Rectal smooth muscle tissue (tissue), 1 donor: ENCODE data around the gene HAGHL.
A peak's percentile ranks its signal among the peaks of the same experiment; 100 is the strongest.

Experiments
- H3K27ac ChIP-seq: one replicate; pipeline ENCODE4 v1.7.0; 2013; ENCODE audit warnings: low read depth, low read length, inconsistent platforms
- H3K27me3 ChIP-seq: one replicate; pipeline ENCODE4 v1.7.0; 2013; ENCODE audit warnings: low read length; ENCODE audit not compliant: control insufficient read depth, insufficient read depth
- H3K36me3 ChIP-seq: one replicate; pipeline ENCODE4 v1.7.0; 2013; ENCODE audit warnings: low read length; ENCODE audit not compliant: control insufficient read depth, insufficient read depth
- H3K4me1 ChIP-seq: one replicate; pipeline ENCODE4 v1.7.0; 2013; ENCODE audit warnings: low read length; ENCODE audit not compliant: control insufficient read depth, insufficient read depth
- H3K4me3 ChIP-seq: one replicate; pipeline ENCODE4 v1.7.0; 2013; ENCODE audit warnings: low read length
- H3K9ac ChIP-seq: one replicate; pipeline ENCODE4 v1.7.0; 2013; ENCODE audit warnings: low read length

HAGHL gene, protein sequence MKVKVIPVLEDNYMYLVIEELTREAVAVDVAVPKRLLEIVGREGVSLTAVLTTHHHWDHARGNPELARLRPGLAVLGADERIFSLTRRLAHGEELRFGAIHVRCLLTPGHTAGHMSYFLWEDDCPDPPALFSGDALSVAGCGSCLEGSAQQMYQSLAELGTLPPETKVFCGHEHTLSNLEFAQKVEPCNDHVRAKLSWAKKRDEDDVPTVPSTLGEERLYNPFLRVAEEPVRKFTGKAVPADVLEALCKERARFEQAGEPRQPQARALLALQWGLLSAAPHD

DNA sequence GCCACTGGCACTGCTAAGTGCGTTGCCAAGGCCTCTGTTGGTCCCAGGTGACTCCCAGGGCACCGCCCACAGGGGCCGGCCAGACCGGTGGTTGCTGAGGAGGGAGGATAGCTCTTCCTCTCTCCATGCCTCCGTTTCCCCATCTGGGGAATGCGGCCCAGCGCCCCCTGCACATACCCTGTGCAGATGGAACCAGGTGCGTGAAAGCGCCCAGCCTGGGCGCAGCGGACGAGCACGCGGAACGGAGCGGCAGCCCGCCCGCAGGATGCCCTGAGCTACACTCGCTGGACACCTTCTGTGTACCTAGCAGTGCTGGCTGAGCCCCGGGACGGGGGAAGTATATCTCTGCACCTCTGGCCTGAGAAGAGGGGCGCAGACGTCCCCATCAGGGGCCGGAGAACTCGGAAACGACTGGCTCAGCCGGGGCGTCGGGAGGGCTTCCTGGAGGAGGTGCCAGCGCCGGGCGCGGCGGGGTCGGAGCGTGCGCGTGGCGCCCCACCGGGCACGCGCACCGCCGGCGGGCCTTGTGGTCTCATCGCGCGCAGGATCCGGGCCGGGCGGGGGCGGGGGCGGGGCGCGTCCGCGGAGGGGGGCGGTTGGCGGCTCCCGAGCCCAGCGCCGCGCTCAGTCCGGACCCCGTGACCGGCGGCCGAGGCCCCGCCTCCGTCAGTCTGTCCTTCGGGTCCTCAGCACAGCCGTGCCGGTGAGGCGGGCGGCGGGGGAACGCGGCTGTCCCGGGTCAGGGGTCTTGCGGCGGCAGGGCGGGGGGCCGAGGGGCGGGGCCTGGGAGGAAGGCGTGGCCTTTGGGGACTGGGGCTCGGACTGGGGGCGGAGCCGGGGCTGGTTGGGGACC, at the start of gene HAGHL, which contains the start of gene CCDC78:
Gene HAGHL, plus strand, starts transcription at position 669 of the 853 bp plus-strand sequence. CDS start 404 bp downstream, outside the sequence.
Gene CCDC78, minus strand, starts transcription at position 6 of the 853 bp plus-strand sequence. CDS start 76 bp downstream, outside the sequence.
- no peak within 1 kb of the TSS for H3K9ac ChIP-seq
- H3K36me3 ChIP-seq: no peaks in the 10 kb centered on the region
- peaks cover 17% of the 10 kb centered on the region for H3K27me3 ChIP-seq
- peak within 1 kb of the TSS; percentile 59 for H3K4me3 ChIP-seq
- H3K27ac ChIP-seq: no peak within 1 kb of the TSS
- H3K4me1 ChIP-seq: no peaks in the 10 kb centered on the region

DNA sequence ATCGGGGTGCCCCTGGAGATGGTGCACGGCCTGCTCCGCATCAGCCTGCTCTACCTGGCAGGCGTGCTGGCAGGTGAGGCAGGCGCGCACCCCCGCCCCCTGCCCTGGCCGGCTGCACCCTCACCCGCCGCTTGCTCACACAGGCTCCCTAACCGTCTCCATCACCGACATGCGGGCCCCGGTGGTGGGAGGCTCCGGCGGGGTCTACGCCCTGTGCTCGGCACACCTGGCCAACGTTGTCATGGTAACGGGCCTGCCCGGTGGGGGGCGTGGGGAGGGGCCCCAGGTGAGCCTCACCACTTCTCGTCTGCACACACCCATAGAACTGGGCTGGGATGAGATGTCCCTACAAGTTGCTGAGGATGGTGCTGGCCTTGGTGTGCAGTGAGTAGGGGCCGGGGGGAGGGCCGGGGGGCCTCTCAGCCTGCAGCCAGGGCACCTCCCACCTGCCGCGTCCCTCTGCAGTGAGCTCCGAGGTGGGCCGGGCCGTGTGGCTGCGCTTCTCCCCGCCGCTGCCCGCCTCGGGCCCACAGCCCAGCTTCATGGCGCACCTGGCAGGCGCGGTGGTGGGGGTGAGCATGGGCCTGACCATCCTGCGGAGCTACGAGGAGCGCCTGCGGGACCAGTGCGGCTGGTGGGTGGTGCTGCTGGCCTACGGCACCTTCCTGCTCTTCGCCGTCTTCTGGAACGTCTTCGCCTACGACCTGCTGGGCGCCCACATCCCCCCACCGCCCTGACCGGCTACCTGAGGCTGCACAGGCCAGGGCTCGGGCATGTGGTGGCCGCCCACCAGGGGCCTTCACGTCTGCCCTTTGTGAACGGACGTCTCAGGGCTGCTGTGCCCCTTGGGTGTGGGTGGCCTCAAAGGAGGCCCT, 49.4 kb upstream of the HAGHL start:
- no peaks in the 10 kb centered on the region for H3K27me3 ChIP-seq
- peaks cover 15% of the 10 kb centered on the region for H3K36me3 ChIP-seq
- H3K4me1 ChIP-seq: peaks cover 14% of the 10 kb centered on the region
- H3K27ac ChIP-seq: no peak overlapping the region
- H3K9ac ChIP-seq: no peak overlapping the region
- H3K4me3 ChIP-seq: no peak overlapping the region

DNA sequence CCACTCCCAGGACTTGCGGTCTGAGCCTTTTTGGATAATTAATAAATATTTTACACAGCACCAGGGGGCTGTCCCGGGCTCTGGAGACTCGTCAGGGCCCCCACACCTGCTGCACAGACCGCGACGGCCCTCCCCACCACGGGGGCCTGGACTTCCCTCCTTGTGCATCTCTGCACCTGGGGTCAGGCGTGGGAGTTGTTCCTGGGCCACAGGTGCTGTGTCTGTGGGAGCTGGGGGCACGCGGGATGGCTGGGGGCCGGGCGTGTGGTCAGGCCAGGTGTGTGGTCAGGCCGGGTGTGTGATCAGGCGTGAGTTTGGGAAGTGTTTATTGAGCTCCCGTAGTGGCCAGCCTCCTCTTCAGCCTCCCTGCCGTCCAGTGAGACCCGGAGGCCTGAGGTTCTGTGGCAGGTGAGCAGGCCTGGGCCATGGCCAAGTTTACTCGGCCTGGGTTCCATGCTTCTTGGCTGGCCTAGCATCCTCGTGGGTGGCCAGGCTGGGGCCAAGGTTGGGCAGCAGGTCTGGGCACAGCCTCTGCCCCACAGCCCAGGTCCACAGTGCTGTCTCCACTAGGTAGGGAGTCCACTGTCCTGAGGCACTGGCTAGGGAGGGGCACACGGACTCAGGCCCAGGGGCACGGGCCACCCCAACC, 48.6 kb upstream of the HAGHL start:
- no peak overlapping the region for H3K4me3 ChIP-seq
- no peak overlapping the region for H3K9ac ChIP-seq
- H3K36me3 ChIP-seq: peaks cover 15% of the 10 kb centered on the region
- peaks cover 16% of the 10 kb centered on the region for H3K4me1 ChIP-seq
- no peaks in the 10 kb centered on the region for H3K27me3 ChIP-seq
- no peak overlapping the region for H3K27ac ChIP-seq

DNA sequence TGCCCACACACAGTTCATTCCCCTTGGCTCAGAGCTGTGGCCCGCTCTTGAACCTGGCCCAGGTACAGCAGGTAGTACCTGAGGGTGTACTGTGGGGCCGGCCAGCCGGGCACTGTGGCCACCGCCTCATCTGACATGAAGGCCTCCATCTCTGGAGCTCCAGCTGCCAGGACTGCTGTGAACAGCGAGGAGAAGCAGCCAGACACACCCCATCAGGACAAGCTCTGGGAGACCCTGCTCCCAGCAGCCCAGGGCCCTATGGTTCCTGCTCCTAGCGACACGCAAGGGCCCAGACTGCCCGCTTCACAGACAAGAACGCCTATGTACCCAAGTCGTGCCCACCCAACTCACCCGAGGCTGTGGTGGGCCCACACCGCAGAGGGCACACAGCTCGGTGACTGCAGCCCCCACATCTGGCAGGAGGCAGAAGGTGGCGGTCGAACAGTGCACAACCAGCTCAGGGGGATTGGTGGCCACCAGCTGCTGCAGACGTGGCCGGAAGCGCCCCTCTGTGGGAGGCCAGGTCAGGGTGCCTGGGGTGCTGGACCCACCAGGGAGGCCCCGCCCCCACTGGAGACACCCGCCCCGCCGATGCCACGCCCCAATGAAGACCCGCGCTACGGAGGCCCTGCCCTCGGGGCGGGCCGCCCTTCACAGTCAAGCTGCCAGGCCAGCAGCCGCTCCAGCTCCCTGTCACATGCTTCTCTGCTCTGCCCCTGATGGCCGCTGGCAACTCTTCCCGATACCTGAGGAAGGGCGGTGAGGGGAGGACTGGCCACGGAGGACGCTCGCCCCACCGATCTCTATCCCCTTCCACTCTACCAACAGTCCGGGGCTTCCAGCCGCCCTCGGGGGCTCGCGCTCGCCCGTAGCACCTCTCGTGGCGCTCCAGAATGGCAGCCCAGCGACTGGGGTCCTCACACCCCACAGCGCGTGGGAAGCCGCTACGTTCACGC, 47.8 kb upstream of the HAGHL start:
- H3K4me3 ChIP-seq: peak overlapping the region; percentile 77
- H3K27ac ChIP-seq: peak overlapping the region; percentile 70
- H3K9ac ChIP-seq: no peak overlapping the region
- peaks cover 19% of the 10 kb centered on the region for H3K4me1 ChIP-seq
- no peaks in the 10 kb centered on the region for H3K27me3 ChIP-seq
- H3K36me3 ChIP-seq: peaks cover 15% of the 10 kb centered on the region

DNA sequence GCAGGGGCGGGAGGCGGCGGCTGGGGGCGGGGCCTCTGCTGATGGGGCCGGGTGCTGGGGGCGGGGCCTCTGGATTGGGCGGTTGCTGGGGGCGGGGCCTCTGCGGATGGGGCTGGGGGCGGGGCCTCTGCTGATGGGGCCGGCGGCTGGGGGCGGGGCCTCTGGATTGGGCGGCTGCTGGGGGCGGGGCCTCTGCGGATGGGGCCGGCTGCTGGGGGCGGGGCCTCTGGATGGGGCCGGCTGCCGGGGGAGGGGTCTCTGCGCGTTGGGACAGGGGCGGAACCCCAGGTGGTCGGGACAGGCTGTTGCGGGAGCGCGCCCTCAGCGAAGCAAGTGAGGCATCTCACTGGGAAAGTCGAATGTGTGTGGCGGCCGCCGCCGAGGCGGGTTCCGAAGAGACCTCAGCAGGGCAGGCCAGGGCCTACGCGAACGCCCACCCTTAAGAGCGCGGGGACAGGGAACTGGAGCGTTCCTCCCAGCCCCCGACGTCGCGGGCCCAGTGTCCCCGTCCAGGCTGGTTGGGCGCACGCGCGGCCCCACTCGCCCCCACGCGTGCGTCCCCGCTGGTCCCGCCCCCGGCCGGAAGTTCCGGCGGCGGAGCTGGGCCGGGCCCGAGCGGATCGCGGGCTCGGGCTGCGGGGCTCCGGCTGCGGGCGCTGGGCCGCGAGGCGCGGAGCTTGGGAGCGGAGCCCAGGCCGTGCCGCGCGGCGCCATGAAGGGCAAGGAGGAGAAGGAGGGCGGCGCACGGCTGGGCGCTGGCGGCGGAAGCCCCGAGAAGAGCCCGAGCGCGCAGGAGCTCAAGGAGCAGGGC, 46.9 kb upstream of the HAGHL start, which contains the start of gene STUB1:
Gene STUB1, plus strand, starts transcription at position 597 of the 811 bp plus-strand sequence. Its CDS starts 116 bp downstream, at position 713.
- Histone ChIP-seq H3K4me3 (peak within 1 kb of the TSS; percentile 77), H3K27me3 (no peaks in the 10 kb centered on the region), H3K9ac (peak within 1 kb of the TSS; percentile 75), H3K36me3 (peaks cover 15% of the 10 kb centered on the region), H3K4me1 (peaks cover 18% of the 10 kb centered on the region), H3K27ac (peak within 1 kb of the TSS; percentile 82)

DNA sequence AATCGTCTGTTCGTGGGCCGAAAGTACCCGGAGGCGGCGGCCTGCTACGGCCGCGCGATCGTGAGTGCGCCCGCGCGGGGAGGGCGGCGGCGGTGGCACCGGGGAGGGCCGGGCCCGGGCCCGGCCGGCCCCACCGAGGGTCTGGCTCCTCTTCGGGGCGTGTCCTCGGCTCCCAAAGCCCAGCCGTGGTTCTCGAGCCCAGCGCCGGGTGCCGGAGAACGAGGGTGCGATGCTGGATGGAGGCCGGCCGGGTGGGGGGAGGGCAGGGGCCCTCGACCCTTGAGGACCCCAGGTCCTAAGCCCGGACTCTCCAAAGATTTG, 46.3 kb upstream of the HAGHL start:
- Histone ChIP-seq H3K27ac (peak overlapping the region; percentile 82), H3K4me3 (peak overlapping the region; percentile 66), H3K36me3 (peaks cover 15% of the 10 kb centered on the region), H3K4me1 (peaks cover 15% of the 10 kb centered on the region), H3K27me3 (no peaks in the 10 kb centered on the region), H3K9ac (peak overlapping the region; percentile 75)

DNA sequence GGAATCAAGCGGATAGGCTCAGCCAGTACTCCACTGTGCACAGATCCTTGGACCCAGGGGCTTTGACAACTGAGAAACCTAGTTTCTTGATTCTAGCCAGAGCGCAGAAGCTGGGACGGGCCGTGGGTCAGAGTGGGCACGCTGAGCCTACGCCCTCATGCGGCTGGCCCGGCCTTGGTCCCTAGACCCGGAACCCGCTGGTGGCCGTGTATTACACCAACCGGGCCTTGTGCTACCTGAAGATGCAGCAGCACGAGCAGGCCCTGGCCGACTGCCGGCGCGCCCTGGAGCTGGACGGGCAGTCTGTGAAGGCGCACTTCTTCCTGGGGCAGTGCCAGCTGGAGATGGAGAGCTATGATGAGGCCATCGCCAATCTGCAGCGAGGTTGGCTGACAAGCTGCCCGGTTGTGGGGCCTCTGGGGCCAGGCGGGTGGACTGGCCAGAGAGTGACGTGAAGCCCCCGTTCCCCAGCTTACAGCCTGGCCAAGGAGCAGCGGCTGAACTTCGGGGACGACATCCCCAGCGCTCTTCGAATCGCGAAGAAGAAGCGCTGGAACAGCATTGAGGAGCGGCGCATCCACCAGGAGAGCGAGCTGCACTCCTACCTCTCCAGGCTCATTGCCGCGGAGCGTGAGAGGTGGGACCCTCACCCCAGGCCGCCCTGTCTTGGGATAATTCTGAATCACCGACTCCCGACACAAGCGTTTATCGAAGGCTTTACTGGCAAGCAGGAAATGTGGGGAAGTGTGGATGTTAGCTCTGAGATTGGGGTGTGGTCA, 45.8 kb upstream of the HAGHL start:
- H3K9ac ChIP-seq: peak overlapping the region; percentile 34
- no peaks in the 10 kb centered on the region for H3K27me3 ChIP-seq
- peaks cover 15% of the 10 kb centered on the region for H3K4me1 ChIP-seq
- H3K27ac ChIP-seq: peak overlapping the region; percentile 82
- H3K36me3 ChIP-seq: peaks cover 15% of the 10 kb centered on the region
- H3K4me3 ChIP-seq: peak overlapping the region; percentile 66

DNA sequence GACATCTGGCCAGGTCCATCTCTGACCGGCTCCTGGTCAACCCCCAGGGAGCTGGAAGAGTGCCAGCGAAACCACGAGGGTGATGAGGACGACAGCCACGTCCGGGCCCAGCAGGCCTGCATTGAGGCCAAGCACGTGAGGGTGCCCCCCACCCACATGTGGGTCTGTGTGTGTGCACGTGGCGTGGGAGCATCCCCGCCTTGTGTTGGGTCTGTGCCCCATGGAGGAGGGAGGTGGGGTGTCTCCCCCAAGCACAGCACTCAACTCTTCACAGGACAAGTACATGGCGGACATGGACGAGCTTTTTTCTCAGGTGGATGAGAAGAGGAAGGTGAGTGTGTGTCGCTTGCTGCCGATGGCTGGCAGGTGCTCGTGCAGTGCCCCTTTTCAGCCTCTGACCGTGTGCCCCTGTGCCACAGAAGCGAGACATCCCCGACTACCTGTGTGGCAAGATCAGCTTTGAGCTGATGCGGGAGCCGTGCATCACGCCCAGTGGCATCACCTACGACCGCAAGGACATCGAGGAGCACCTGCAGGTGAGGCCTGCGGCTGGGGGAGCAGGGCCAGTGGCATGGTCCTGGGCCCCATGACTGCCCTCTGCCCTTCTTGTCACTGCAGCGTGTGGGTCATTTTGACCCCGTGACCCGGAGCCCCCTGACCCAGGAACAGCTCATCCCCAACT, 45.0 kb upstream of the HAGHL start:
- Histone ChIP-seq H3K27ac (no peak overlapping the region), H3K9ac (no peak overlapping the region), H3K4me1 (peaks cover 15% of the 10 kb centered on the region), H3K36me3 (peaks cover 15% of the 10 kb centered on the region), H3K27me3 (no peaks in the 10 kb centered on the region), H3K4me3 (peak overlapping the region; percentile 66)

DNA sequence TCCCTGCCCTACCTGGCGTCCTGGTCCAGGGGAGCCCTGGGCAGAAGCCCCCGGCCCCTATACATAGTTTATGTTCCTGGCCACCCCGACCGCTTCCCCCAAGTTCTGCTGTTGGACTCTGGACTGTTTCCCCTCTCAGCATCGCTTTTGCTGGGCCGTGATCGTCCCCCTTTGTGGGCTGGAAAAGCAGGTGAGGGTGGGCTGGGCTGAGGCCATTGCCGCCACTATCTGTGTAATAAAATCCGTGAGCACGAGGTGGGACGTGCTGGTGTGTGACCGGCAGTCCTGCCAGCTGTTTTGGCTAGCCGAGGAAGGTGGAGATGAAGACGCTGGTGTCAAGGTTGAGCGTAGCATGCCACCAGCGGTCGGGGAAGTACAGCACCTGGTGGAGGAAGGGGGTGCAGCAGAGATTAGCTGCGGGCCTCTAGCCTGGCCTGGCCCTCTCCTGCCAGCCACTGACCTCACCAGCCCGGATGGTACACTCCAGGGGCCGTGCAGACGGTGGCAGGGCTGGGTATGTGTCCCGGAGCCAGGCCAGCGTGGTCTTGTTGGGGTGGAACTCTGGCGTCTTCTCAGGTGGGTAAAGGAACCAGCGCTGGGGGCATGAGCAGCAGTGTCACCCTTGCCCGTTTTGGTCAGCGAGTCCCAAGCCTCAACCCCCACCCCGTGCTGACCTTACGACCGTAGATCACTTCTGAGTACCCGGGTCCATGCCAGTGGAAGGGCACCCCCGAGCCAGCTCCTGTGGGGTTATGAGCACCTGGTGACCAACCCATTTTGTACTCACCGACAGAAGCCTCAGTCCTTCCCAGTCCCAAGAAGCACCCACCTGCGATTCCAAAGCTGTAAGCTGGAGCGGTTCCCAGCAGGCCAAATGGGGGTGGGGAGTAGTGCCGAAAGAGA, 44.2 kb upstream of the HAGHL start:
- peaks cover 15% of the 10 kb centered on the region for H3K4me1 ChIP-seq
- H3K36me3 ChIP-seq: peaks cover 18% of the 10 kb centered on the region
- H3K4me3 ChIP-seq: no peak overlapping the region
- no peak overlapping the region for H3K27ac ChIP-seq
- H3K9ac ChIP-seq: no peak overlapping the region
- H3K27me3 ChIP-seq: no peaks in the 10 kb centered on the region
